Ascending aorta (tissue), 2 donors: ENCODE measurements around the gene PRAMEF5. TPM values are rescaled to one million over a fixed set of nuclear protein-coding genes. Genes with fewer than 3 reads are reported as not detected.
A peak's percentile ranks its signal among the peaks of the same experiment; 100 is the strongest.
"Not testable (repeated sequence)": the region's sequence is repeated elsewhere in the genome, so short reads cannot be mapped to it uniquely, and the experiment has no call there.

Source experiments
- DNase-seq, 2 donors: peaks; one replicate each; pipeline ENCODE4 v3.0.0-alpha.2; 2019; ENCODE audit warnings: low spot score in 2 of 2
- H3K27ac ChIP-seq, 2 donors: fragments of 200-600 bp; sonication (generic); one replicate each; pipeline ENCODE4 v1.5.1; 2016 to 2017; ENCODE audit warnings: mild to moderate bottlenecking in 1 of 2
- H3K27me3 ChIP-seq: fragments of 200-600 bp; sonication (generic); one replicate; pipeline ENCODE4 v1.5.1; 2017
- H3K36me3 ChIP-seq, 2 donors: fragments of 200-600 bp; sonication (generic); one replicate each; pipeline ENCODE4 v1.5.1; 2016
- H3K4me1 ChIP-seq, 2 donors: fragments of 200-600 bp; sonication (generic); one replicate each; pipeline ENCODE4 v1.5.1; 2016 to 2017; ENCODE audit warnings: mild to moderate bottlenecking in 1 of 2
- H3K4me3 ChIP-seq, 2 donors: fragments of 200-600 bp; sonication (generic); one replicate each; pipeline ENCODE4 v1.5.1; 2016 to 2017; ENCODE audit warnings: mild to moderate bottlenecking in 1 of 2
- H3K9me3 ChIP-seq, 2 donors: fragments of 200-600 bp; sonication (generic); one replicate each; pipeline ENCODE4 v1.5.1; 2016
- CTCF ChIP-seq, 3 experiments: fragments of 200-600 bp in 2 of 3; fragments of 450-650 bp in 1 of 3; sonication (generic) in 2 of 3; IDR thresholded peaks; one replicate each; pipeline ENCODE4 v1.5.1; 2016 to 2019; ENCODE audit warnings: antibody characterized with exemption in 3 of 3, mild to moderate bottlenecking in 1 of 3, moderate library complexity in 1 of 3
- intact Hi-C: fragments of 100-400 bp; cut with DNase I; formaldehyde crosslinking; loops from one replicate; pipeline ENCODE4 v1.15.1; 2023
- total RNA-seq: library from RNA; depleted of rRNA; stranded (reverse); fragments of >200 nt; gene quantifications from one replicate; pipeline ENCODE4 v1.1.0, GENCODE V29; 2016

The PRAMEF5 gene
- not detected for total RNA-seq

GRCh38 chr1:13253898-13254297 is at the start of gene PRAMEF5:
TSS of gene PRAMEF5 (plus strand) at chr1:13254198. CDS start at chr1:13259269, 5,071 bp downstream.
- H3K4me1 ChIP-seq, H3K27ac ChIP-seq, H3K36me3 ChIP-seq, H3K4me3 ChIP-seq, intact Hi-C loops, DNase-seq, H3K27me3 ChIP-seq, H3K9me3 ChIP-seq: not testable (repeated sequence)

GRCh38 chr1:13208712-13209111 is 45.3 kb upstream of the PRAMEF5 start:
- H3K9me3 ChIP-seq, H3K27me3 ChIP-seq, H3K27ac ChIP-seq, H3K4me3 ChIP-seq, intact Hi-C loops, H3K36me3 ChIP-seq, H3K4me1 ChIP-seq, DNase-seq: not testable (repeated sequence)

- DNase-seq, H3K9me3 ChIP-seq, H3K4me3 ChIP-seq, H3K36me3 ChIP-seq, H3K4me1 ChIP-seq, H3K27me3 ChIP-seq, H3K27ac ChIP-seq, intact Hi-C loops: not testable (repeated sequence)
Measured at GRCh38 chr1:13216619-13217018, 37.4 kb upstream of the PRAMEF5 start.

- intact Hi-C loops, H3K4me1 ChIP-seq, H3K9me3 ChIP-seq, DNase-seq, H3K36me3 ChIP-seq, H3K27ac ChIP-seq, H3K4me3 ChIP-seq, H3K27me3 ChIP-seq: not testable (repeated sequence)
Measured at GRCh38 chr1:13219203-13219602, 34.8 kb upstream of the PRAMEF5 start.

- H3K4me1 ChIP-seq, H3K27ac ChIP-seq, H3K36me3 ChIP-seq, intact Hi-C loops, H3K9me3 ChIP-seq, H3K27me3 ChIP-seq, DNase-seq, H3K4me3 ChIP-seq: not testable (repeated sequence)
Measured at GRCh38 chr1:13222788-13223187, 31.2 kb upstream of the PRAMEF5 start.

- DNase-seq: no peak
- TF ChIP-seq CTCF (IDR thresholded peaks at IDR 0.05): no peak
- no peak overlapping the region for H3K4me3 ChIP-seq
Measured at GRCh38 chr1:13224480-13225060, 29.4 kb upstream of the PRAMEF5 start.

GRCh38 chr1:13225675-13226204 is 28.3 kb upstream of the PRAMEF5 start, which contains the start of gene PRAMEF18:
TSS of gene PRAMEF18 (minus strand) at chr1:13226154. CDS start at chr1:13226106, 48 bp downstream.
- H3K4me3 ChIP-seq, DNase-seq: not testable (repeated sequence)

More at GRCh38 chr1:13224480-13225060, 29.4 kb upstream of the PRAMEF5 start:
- no peaks in the 10 kb centered on the region for H3K36me3 ChIP-seq
- no peaks in the 10 kb centered on the region for H3K27me3 ChIP-seq
- H3K4me1 ChIP-seq: no peaks in the 10 kb centered on the region
- no peak overlapping the region for H3K27ac ChIP-seq
- intact Hi-C loops: no loop called here
- no peaks in the 10 kb centered on the region for H3K9me3 ChIP-seq

GRCh38 chr1:13227271-13228055 is 26.5 kb upstream of the PRAMEF5 start:
- H3K27ac ChIP-seq, H3K36me3 ChIP-seq, H3K4me1 ChIP-seq, DNase-seq, H3K4me3 ChIP-seq, H3K27me3 ChIP-seq, H3K9me3 ChIP-seq, intact Hi-C loops: not testable (repeated sequence)

More at GRCh38 chr1:13225675-13226204, 28.3 kb upstream of the PRAMEF5 start, which contains the start of gene PRAMEF18:
- H3K27me3 ChIP-seq, H3K27ac ChIP-seq, H3K36me3 ChIP-seq, H3K4me1 ChIP-seq, intact Hi-C loops, H3K9me3 ChIP-seq: not testable (repeated sequence)

- Histone ChIP-seq H3K27ac (no peak overlapping the region), H3K27me3 (no peaks in the 10 kb centered on the region), H3K4me1 (no peaks in the 10 kb centered on the region), H3K4me3 (no peak overlapping the region), H3K36me3 (no peaks in the 10 kb centered on the region), H3K9me3 (no peaks in the 10 kb centered on the region)
- DNase-seq: no peak
- peak in 1 of 3 experiments; percentile 31 for TF ChIP-seq CTCF (IDR thresholded peaks at IDR 0.05)
- intact Hi-C loops: no loop called here
Measured at GRCh38 chr1:13228343-13228781, 25.6 kb upstream of the PRAMEF5 start.

- H3K27me3 ChIP-seq, DNase-seq, H3K27ac ChIP-seq, intact Hi-C loops, H3K9me3 ChIP-seq, H3K4me3 ChIP-seq, H3K4me1 ChIP-seq, H3K36me3 ChIP-seq: not testable (repeated sequence)
Measured at GRCh38 chr1:13230096-13230495, 23.9 kb upstream of the PRAMEF5 start.

- H3K27ac ChIP-seq, H3K36me3 ChIP-seq, intact Hi-C loops, H3K27me3 ChIP-seq, DNase-seq, H3K4me3 ChIP-seq, H3K4me1 ChIP-seq, H3K9me3 ChIP-seq: not testable (repeated sequence)
Measured at GRCh38 chr1:13230601-13231000, 23.4 kb upstream of the PRAMEF5 start.
